Smooth muscle cell (in vitro differentiated cells): Measurements from ENCODE around the gene PIM3. TPM values are rescaled to one million over a fixed set of nuclear protein-coding genes. Genes with fewer than 3 reads are reported as not detected.
"Not testable (repeated sequence)": the region's sequence is repeated elsewhere in the genome, so short reads cannot be mapped to it uniquely, and the experiment has no call there.

Experiments used
- DNase-seq: peaks from one replicate; lab custom pipeline; 2025; ENCODE audit not compliant: unreplicated experiment; lab: John Stamatoyannopoulos, UW
- H2AFZ ChIP-seq: fragments of 200-600 bp; sonication (generic); 2 replicates; pipeline ENCODE4 v1.6.0; 2016; ENCODE audit warnings: antibody characterized with exemption, low read depth, mild to moderate bottlenecking
- H3F3A ChIP-seq: fragments of 200-600 bp; sonication (generic); 2 replicates; pipeline ENCODE4 v1.6.0; 2017; ENCODE audit warnings: antibody characterized with exemption, low read depth
- H3K27ac ChIP-seq: fragments of 200-600 bp; sonication (generic); 2 replicates; pipeline ENCODE4 v1.5.1; 2016; ENCODE audit warnings: low read depth, mild to moderate bottlenecking
- H3K27me3 ChIP-seq: fragments of 200-600 bp; sonication (generic); 2 replicates; pipeline ENCODE4 v1.6.1; 2016; ENCODE audit warnings: low read depth, mild to moderate bottlenecking
- H3K36me3 ChIP-seq: fragments of 200-600 bp; sonication (generic); 2 replicates; pipeline ENCODE4 v1.5.1; 2016; ENCODE audit warnings: low read depth
- H3K4me1 ChIP-seq: fragments of 200-600 bp; sonication (generic); 2 replicates; pipeline ENCODE4 v1.5.1; 2016; ENCODE audit warnings: low read depth
- H3K4me2 ChIP-seq: fragments of 200-600 bp; sonication (generic); 2 replicates; pipeline ENCODE4 v1.6.0; 2016; ENCODE audit warnings: mild to moderate bottlenecking
- H3K4me3 ChIP-seq: fragments of 200-600 bp; sonication (generic); 2 replicates; pipeline ENCODE4 v1.5.1; 2016; ENCODE audit warnings: mild to moderate bottlenecking
- H3K79me2 ChIP-seq: fragments of 200-600 bp; sonication (generic); 2 replicates; pipeline ENCODE4 v1.6.0; 2016; ENCODE audit warnings: low read depth, mild to moderate bottlenecking
- H3K9ac ChIP-seq: fragments of 200-600 bp; sonication (generic); 2 replicates; pipeline ENCODE4 v1.6.0; 2016; ENCODE audit warnings: low read depth
- H3K9me3 ChIP-seq: fragments of 200-600 bp; sonication (generic); replicated peaks from 2 replicates; pipeline ENCODE4 v1.5.1; 2016; ENCODE audit warnings: low read depth
- H4K20me1 ChIP-seq: fragments of 200-600 bp; sonication (generic); 2 replicates; pipeline ENCODE4 v1.6.0; 2016; ENCODE audit warnings: low read depth
- WGBS: methylation state at CpG from one replicate; pipeline ENCODE4 v1.1.7; 2016; ENCODE audit warnings: low lambda C conversion rate; 5-methylcytosine and 5-hydroxymethylcytosine counted together
- polyA plus RNA-seq: library from polyadenylated mRNA; unstranded; fragments of >200 nt; fragmentation: Nextera tagmentation; extraction: Ambion mirVana; gene quantifications from 2 replicates; pipeline ENCODE4 v1.2.1, GENCODE V29; 2016
- total RNA-seq: library from RNA; depleted of rRNA; stranded (reverse); fragments of >200 nt; gene quantifications from 2 replicates; pipeline ENCODE4 v1.2.3, GENCODE V29; 2014
- TF ChIP-seq, protein P1 (sequence below): fragments of 200-600 bp; sonication (generic); IDR thresholded peaks from 2 replicates; pipeline ENCODE4 v1.5.1; 2017; ENCODE audit warnings: borderline replicate concordance, mild to moderate bottlenecking, antibody characterized with exemption; ENCODE audit not compliant: insufficient read depth, poor library complexity, severe bottlenecking

Gene PIM3
- total and polyA plus RNA-seq, 2 experiments from 2014 or later: 19.1 to 43.3 TPM

- Histone ChIP-seq H2AFZ (no peak overlapping the region), H3K4me1 (no peaks in the 10 kb centered on the region), H3K4me2 (no peak overlapping the region), H3K27ac (no peak overlapping the region), H4K20me1 (no peaks in the 10 kb centered on the region), H3K4me3 (no peak overlapping the region), H3K36me3 (no peaks in the 10 kb centered on the region), H3K9ac (no peak overlapping the region), H3K27me3 (peaks cover 16% of the 10 kb centered on the region), H3K79me2 (no peaks in the 10 kb centered on the region), H3K9me3 (peaks cover 4% of the 10 kb centered on the region), H3F3A (no peaks in the 10 kb centered on the region)
- TF ChIP-seq, protein P1, sequence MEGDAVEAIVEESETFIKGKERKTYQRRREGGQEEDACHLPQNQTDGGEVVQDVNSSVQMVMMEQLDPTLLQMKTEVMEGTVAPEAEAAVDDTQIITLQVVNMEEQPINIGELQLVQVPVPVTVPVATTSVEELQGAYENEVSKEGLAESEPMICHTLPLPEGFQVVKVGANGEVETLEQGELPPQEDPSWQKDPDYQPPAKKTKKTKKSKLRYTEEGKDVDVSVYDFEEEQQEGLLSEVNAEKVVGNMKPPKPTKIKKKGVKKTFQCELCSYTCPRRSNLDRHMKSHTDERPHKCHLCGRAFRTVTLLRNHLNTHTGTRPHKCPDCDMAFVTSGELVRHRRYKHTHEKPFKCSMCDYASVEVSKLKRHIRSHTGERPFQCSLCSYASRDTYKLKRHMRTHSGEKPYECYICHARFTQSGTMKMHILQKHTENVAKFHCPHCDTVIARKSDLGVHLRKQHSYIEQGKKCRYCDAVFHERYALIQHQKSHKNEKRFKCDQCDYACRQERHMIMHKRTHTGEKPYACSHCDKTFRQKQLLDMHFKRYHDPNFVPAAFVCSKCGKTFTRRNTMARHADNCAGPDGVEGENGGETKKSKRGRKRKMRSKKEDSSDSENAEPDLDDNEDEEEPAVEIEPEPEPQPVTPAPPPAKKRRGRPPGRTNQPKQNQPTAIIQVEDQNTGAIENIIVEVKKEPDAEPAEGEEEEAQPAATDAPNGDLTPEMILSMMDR: no peak
- 93% methylated on average over 2 of the region's 2 CpGs for WGBS
- DNase-seq: no peak
Measured at GRCh38 chr22:49986325-49986724, 25.8 kb downstream of the PIM3 start.

DNA sequence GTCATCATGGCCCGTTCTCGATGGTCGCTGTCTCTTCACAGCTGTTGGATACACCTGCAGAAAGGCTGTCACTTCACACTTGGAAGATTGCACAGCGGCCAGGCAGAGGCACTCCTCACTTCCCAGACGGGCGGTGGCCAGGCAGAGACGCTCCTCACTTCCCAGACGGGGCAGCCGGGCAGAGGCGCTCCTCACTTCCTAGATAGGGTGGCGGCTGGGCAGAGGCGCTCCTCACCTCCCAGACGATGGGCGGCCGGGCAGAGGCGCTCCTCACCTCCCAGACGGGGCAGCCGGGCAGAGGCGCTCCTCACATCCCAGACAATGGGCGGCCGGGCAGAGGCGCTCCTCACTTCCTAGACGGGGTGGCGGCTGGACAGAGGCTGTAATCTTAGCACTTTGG, 29.3 kb downstream of the PIM3 start:
- not testable (repeated sequence) for H2AFZ ChIP-seq, H3F3A ChIP-seq, H3K27ac ChIP-seq, H3K4me1 ChIP-seq, H3K4me2 ChIP-seq, H3K9ac ChIP-seq, H3K27me3 ChIP-seq, H4K20me1 ChIP-seq, H3K4me3 ChIP-seq, H3K9me3 ChIP-seq, H3K79me2 ChIP-seq, H3K36me3 ChIP-seq, DNase-seq
- WGBS: 94% methylated on average over 24 of the region's 24 CpGs

DNA sequence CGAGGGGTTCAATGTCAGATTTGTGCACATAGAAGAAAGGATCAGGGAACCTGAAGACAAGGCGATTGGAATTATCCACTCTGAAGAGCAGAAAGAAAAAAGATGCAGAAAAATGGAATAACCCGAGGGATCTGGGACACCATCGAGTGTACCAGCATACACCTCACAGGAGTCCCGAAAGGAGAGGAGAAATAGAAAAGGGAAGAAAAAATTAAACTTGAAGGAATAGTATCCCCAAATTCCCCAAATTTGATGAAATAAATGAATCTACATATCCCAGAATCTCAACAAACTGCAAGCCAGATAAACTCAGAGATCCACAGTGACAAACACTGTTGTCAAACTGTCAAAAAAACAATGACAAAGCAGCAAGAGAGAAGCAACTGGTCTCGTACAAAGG, 30.6 kb downstream of the PIM3 start:
- Histone ChIP-seq H3K9ac (no peak overlapping the region), H3K36me3 (no peaks in the 10 kb centered on the region), H3K27ac (no peak overlapping the region), H3F3A (no peaks in the 10 kb centered on the region), H3K4me3 (no peak overlapping the region), H2AFZ (no peak overlapping the region), H3K4me2 (no peak overlapping the region), H4K20me1 (no peaks in the 10 kb centered on the region), H3K27me3 (no peaks in the 10 kb centered on the region), H3K79me2 (no peaks in the 10 kb centered on the region), H3K4me1 (no peaks in the 10 kb centered on the region), H3K9me3 (peaks cover 4% of the 10 kb centered on the region)
- WGBS: 89% methylated on average over 6 of the region's 6 CpGs
- DNase-seq: no peak
- TF ChIP-seq, protein P1: no peak

GRCh38 chr22:49991907-49992533, 31.4 kb downstream of the PIM3 start:
- DNase-seq: no peak
- Histone ChIP-seq H3K79me2 (no peaks in the 10 kb centered on the region), H3K9me3 (no peaks in the 10 kb centered on the region), H3F3A (no peaks in the 10 kb centered on the region), H4K20me1 (no peaks in the 10 kb centered on the region), H3K4me2 (no peak overlapping the region), H3K9ac (no peak overlapping the region), H3K4me3 (no peak overlapping the region), H3K4me1 (no peaks in the 10 kb centered on the region), H2AFZ (no peak overlapping the region), H3K36me3 (no peaks in the 10 kb centered on the region), H3K27ac (no peak overlapping the region), H3K27me3 (no peaks in the 10 kb centered on the region)
- WGBS: 87% methylated on average over 7 of the region's 7 CpGs
- TF ChIP-seq, protein P1: no peak
